GM13976 (cell line): ENCODE results near the gene STK24.

Source experiments
- DNase-seq: peaks from one replicate; pipeline ENCODE4 v3.0.0; 2012; ENCODE audit warnings: low spot score
- CTCF ChIP-seq: IDR thresholded peaks from 2 replicates; pipeline ENCODE4 v1.5.1; 2012; ENCODE audit warnings: borderline replicate concordance, mild to moderate bottlenecking; ENCODE audit not compliant: insufficient read depth; ENCODE audit errors: extremely low read depth, missing control alignments, control extremely low read depth
- in situ Hi-C: fragments of 300-500 bp; cut with MboI; formaldehyde crosslinking; loops from one replicate; pipeline ENCODE4 v1.12.0; 2022; ENCODE audit warnings: low sequenced_read_pairs, mixed read lengths, inconsistent platforms; ENCODE audit not compliant: unreplicated experiment

The STK24 gene

GRCh38 chr13:98556968-98557631 is 19.8 kb downstream of the STK24 start:
- no peak for TF ChIP-seq CTCF
- DNase-seq: no peak

GRCh38 chr13:98556142-98556816 is 20.6 kb downstream of the STK24 start:
- TF ChIP-seq CTCF: no peak
- DNase-seq: no peak
- in situ Hi-C loops: no loop called here

More at GRCh38 chr13:98556968-98557631, 19.8 kb downstream of the STK24 start:
- in situ Hi-C loops: no loop called here

- in situ Hi-C loops: no loop called here
- DNase-seq: no peak
- no peak for TF ChIP-seq CTCF
Observed at GRCh38 chr13:98549728-98550317, 27.1 kb downstream of the STK24 start.

GRCh38 chr13:98549006-98549727 is 27.7 kb downstream of the STK24 start:
- in situ Hi-C loops: no loop called here
- no peak for DNase-seq
- no peak for TF ChIP-seq CTCF

- in situ Hi-C loops: no loop called here
- no peak for TF ChIP-seq CTCF
- DNase-seq: no peak
Observed at GRCh38 chr13:98548230-98548629, 28.7 kb downstream of the STK24 start.

- DNase-seq: no peak
- no peak for TF ChIP-seq CTCF
- in situ Hi-C loops: no loop called here
Observed at GRCh38 chr13:98547455-98547854, 29.5 kb downstream of the STK24 start.
